Common myeloid progenitor, CD34-positive (primary cell): Measurements from ENCODE around the gene MXRA7.

ENCODE experiments used
- CTCF ChIA-PET: fragments of 350-600 bp; sonication (Branson Sonifier 250); formaldehyde crosslinking; loops from one replicate; lab custom pipeline; 2021; ENCODE audit warnings: antibody characterized with exemption; lab: Charles Lee
- POLR2A ChIA-PET: fragments of 350-600 bp; sonication (Branson Sonifier 250); formaldehyde crosslinking; loops from one replicate; lab custom pipeline; 2021; ENCODE audit warnings: antibody characterized with exemption; lab: Charles Lee
- DNase-seq, 3 donors: peaks; one replicate each; pipeline versions ENCODE4 v3.0.0 to v3.0.0-alpha.2; 2013
- H3K27ac ChIP-seq, 2 experiments: 1 replicate in 1 of 2; 2 replicates in 1 of 2; pipeline ENCODE4 v1.7.0; 2013; ENCODE audit warnings: inconsistent platforms in 2 of 2, low read length in 2 of 2, mild to moderate bottlenecking in 2 of 2, low read depth in 1 of 2, moderate library complexity in 1 of 2; ENCODE audit not compliant: severe bottlenecking in 2 of 2, insufficient read depth in 1 of 2, poor library complexity in 1 of 2
- H3K27me3 ChIP-seq, 5 experiments: replicated peaks in 2 of 5; 1 replicate in 3 of 5; 2 replicates in 2 of 5; pipeline versions ENCODE4 v1.6.1 to v1.7.0; 2013; ENCODE audit warnings: low read length in 4 of 5, mild to moderate bottlenecking in 2 of 5, moderate library complexity in 2 of 5, inconsistent platforms in 1 of 5; ENCODE audit not compliant: insufficient read depth in 5 of 5, control insufficient read depth in 4 of 5
- H3K36me3 ChIP-seq, 4 experiments: 1 replicate in 2 of 4; 2 replicates in 2 of 4; pipeline versions ENCODE4 v1.6.1 to v1.7.0; 2013; ENCODE audit warnings: low read length in 3 of 4, control low read depth in 1 of 4, mild to moderate bottlenecking in 1 of 4; ENCODE audit not compliant: control insufficient read depth in 4 of 4, insufficient read depth in 4 of 4
- H3K4me1 ChIP-seq, 4 experiments: 1 replicate in 3 of 4; 2 replicates in 1 of 4; pipeline versions ENCODE4 v1.6.1 to v1.7.1; 2013; ENCODE audit warnings: low read length in 3 of 4, mild to moderate bottlenecking in 3 of 4, control low read depth in 1 of 4, inconsistent platforms in 1 of 4, moderate library complexity in 1 of 4; ENCODE audit not compliant: control insufficient read depth in 4 of 4, insufficient read depth in 4 of 4; ENCODE audit errors: control extremely low read depth in 1 of 4
- H3K4me3 ChIP-seq, 7 experiments: 1 replicate in 4 of 7; 2 replicates in 3 of 7; pipeline versions ENCODE4 v1.5.1 to v1.7.0; 2013; ENCODE audit warnings: mild to moderate bottlenecking in 7 of 7, low read length in 6 of 7, moderate library complexity in 6 of 7, inconsistent platforms in 2 of 7, low read depth in 2 of 7, control low read depth in 1 of 7; ENCODE audit not compliant: insufficient read depth in 4 of 7, control insufficient read depth in 1 of 7; ENCODE audit errors: extremely low read depth in 1 of 7
- H3K9me3 ChIP-seq, 5 experiments: 1 replicate in 4 of 5; 2 replicates in 1 of 5; pipeline versions ENCODE4 v1.6.1 to v1.7.1; 2013; ENCODE audit warnings: low read length in 4 of 5, mild to moderate bottlenecking in 2 of 5, inconsistent platforms in 1 of 5, low read depth in 1 of 5, moderate library complexity in 1 of 5; ENCODE audit not compliant: control insufficient read depth in 4 of 5, insufficient read depth in 2 of 5; ENCODE audit errors: control extremely low read depth in 1 of 5
- WGBS: methylation state at CpG from one replicate; pipeline ENCODE4 v1.1.5; 2013; ENCODE audit not compliant: insufficient coverage; 5-methylcytosine and 5-hydroxymethylcytosine counted together

Gene MXRA7

DNA sequence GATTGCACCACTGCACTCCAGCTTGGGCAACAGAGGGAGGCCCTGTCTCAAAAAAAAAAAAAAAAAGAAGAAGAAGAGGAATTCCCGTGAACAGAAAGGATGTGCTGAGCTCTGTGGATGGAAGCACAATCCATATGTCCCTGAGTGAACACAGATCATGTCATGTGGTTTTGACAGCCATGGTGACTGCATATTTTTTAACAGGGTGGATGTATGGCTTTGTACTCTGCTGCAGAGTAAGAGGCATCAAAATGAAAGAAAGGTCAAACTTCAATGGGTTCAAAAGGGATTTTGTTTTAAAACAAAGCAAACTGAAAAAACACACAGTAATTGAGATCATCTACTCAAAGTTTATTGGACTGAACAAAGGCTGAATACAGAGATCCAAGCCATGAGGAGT lies 31.5 kb downstream of the MXRA7 start:
- H3K4me3 ChIP-seq, result no peak overlapping the region
- no peaks in the 10 kb centered on the region for H3K9me3 ChIP-seq
- no CpG with 5 or more reads among the region's 1 CpG for WGBS
- no peaks in the 10 kb centered on the region for H3K27me3 ChIP-seq
- no peak for DNase-seq
- no peaks in the 10 kb centered on the region for H3K36me3 ChIP-seq
- H3K27ac ChIP-seq, result no peak overlapping the region
- peaks cover 0 to 5% (median 1%) of the 10 kb centered on the region in 4 experiments for H3K4me1 ChIP-seq
- ChIA-PET CTCF (interaction anchor here (1.5 kb wide), 1 partner anchor 55 kb away, joined by 4 read pairs; no protein-coding TSS in a partner anchor), POLR2A (no interaction called here)

DNA sequence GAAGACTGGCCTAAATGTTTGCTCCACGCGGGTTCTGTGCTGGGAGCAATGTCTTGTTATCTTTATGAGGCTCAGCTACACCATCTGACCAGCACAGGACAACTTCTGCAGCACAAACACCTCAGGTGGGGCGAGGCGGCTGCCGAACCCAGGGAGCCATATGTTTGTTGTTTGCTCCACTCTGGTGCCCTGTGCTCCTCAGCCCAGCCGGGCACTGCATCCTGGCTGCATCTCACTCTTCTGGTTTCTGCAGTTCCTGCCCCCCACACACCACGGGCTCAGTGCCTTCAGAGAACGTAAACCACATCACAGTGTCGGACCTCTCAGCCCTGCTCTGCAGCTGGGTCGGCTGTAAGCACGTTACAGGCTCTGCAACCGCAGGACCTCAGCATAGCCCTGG lies 32.4 kb downstream of the MXRA7 start:
- no peaks in the 10 kb centered on the region for H3K36me3 ChIP-seq
- peaks cover 0 to 5% (median 1%) of the 10 kb centered on the region in 4 experiments for H3K4me1 ChIP-seq
- ChIA-PET CTCF (interaction anchor here (1.5 kb wide), 1 partner anchor 54 kb away, joined by 4 read pairs; no protein-coding TSS in a partner anchor), POLR2A (no interaction called here)
- no peak for DNase-seq
- WGBS, result 80% methylated on average over 10 of the region's 12 CpGs
- no peak overlapping the region for H3K27ac ChIP-seq
- no peak overlapping the region for H3K4me3 ChIP-seq
- H3K9me3 ChIP-seq, result no peaks in the 10 kb centered on the region
- no peaks in the 10 kb centered on the region for H3K27me3 ChIP-seq

DNA sequence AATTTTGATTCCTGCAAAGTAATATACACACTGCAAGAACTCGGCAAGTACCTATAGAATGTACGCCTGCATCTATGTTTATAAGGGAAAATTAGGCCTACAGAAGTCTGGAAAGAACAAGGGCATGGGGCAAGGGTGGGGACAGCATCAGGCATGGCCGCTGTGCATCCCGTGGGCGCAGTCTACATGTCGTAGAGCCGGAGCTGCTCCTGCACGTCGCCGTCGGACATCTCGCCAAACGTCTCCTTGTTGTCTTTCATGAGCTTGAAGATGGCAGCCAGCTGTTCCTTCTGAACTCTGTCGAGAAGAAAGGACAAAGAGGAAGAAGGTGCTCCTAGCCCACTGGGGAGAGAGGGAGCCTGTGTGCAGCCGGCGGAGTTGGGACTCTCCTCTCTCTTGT lies 33.4 kb downstream of the MXRA7 start:
- POLR2A ChIA-PET, result interaction anchor here (0.6 kb wide), 1 partner anchor 51 kb away, joined by 4 read pairs; no protein-coding TSS in a partner anchor

DNA sequence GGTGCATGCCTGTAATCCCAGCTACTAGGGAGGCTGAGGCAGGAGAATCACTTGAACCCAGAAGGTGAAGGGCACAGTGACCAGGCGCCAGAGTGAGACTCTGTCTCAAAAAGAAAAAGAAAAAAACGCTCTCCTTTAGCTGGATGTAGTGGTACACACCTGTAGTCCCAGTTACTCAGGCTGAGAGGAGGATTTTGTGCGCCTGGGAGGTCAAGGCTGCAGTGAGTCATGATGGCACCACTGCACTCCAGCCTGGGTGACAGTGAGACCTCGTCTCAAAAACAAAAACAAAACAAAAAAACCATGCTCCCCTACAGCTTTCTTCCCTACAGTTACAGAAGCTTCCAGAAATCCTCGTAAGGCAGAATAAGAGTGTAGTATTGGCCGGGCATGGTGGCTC lies 34.1 kb downstream of the MXRA7 start:
- peaks cover 5 to 16% (median 13%) of the 10 kb centered on the region in 4 experiments for H3K4me1 ChIP-seq
- H3K9me3 ChIP-seq, result no peaks in the 10 kb centered on the region
- ChIA-PET CTCF (no interaction called here), POLR2A (interaction anchor here (0.6 kb wide), 1 partner anchor 1082 kb away, joined by 3 read pairs; no protein-coding TSS in a partner anchor)
- no peak overlapping the region for H3K4me3 ChIP-seq
- no peak for DNase-seq
- H3K27me3 ChIP-seq, result no peaks in the 10 kb centered on the region
- no peaks in the 10 kb centered on the region for H3K36me3 ChIP-seq
- H3K27ac ChIP-seq, result no peak overlapping the region
- 100% methylated on average over 1 of the region's 6 CpGs for WGBS

More for the DNA sequence above, 33.4 kb downstream of the MXRA7 start:
- Histone ChIP-seq H3K27ac (no peak overlapping the region), H3K9me3 (no peaks in the 10 kb centered on the region), H3K36me3 (no peaks in the 10 kb centered on the region), H3K4me1 (peaks cover 2 to 14% (median 9%) of the 10 kb centered on the region in 4 experiments), H3K4me3 (no peak overlapping the region), H3K27me3 (no peaks in the 10 kb centered on the region)
- DNase-seq, result no peak
- 95% methylated on average over 10 of the region's 16 CpGs for WGBS
- CTCF ChIA-PET, result no interaction called here

DNA sequence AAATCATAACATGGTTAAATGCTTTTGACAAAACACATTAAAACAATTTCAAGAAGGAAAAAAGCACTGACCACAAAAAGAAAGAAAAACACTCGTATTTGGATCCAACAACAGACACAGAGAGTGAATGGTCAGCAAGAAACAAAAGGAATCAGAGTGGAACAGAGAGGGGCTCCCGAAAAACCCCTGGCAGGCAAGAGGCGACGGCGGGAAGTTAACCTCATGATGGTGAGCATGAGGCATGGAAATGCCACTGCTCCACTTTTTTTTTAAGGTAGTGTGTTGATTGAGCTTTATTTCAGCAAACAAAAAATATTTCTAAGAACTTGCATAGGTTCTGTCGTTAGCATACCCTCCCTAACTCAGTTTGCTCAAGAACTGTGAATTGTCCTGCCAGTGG lies 35.1 kb downstream of the MXRA7 start:
- H3K27me3 ChIP-seq, result no peaks in the 10 kb centered on the region
- ChIA-PET CTCF (no interaction called here), POLR2A (no interaction called here)
- 97% methylated on average over 6 of the region's 6 CpGs for WGBS
- no peaks in the 10 kb centered on the region for H3K36me3 ChIP-seq
- no peak overlapping the region for H3K4me3 ChIP-seq
- no peak for DNase-seq
- H3K4me1 ChIP-seq, result peaks cover 5 to 22% (median 21%) of the 10 kb centered on the region in 4 experiments
- no peak overlapping the region for H3K27ac ChIP-seq
- H3K9me3 ChIP-seq, result no peaks in the 10 kb centered on the region

DNA sequence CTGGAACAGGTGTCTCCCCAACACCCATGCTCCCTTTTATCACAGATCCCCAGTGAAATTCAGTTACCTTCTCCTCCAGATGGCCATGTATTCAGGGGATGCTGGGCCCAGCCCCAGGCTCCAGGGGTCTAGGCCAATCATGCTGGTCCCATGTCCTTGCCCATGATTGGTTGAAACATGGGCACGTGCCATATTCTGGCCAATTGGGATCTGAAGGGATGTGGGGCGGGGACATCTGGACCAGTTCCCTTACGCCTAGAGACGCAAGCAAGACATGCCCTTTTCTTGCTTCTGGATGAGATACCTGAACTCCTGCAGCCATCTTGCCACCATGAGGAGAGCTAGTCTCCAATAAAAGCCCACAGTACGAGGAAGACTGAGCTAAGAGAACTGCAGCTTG lies 36.2 kb downstream of the MXRA7 start:
- CTCF ChIA-PET, result no interaction called here
- peaks cover 5 to 23% (median 21%) of the 10 kb centered on the region in 4 experiments for H3K4me1 ChIP-seq
- no peak overlapping the region for H3K4me3 ChIP-seq
- no peak overlapping the region for H3K27ac ChIP-seq
- no peaks in the 10 kb centered on the region for H3K36me3 ChIP-seq
- POLR2A ChIA-PET, result no interaction called here
- DNase-seq, result no peak
- 98% methylated on average over 5 of the region's 5 CpGs for WGBS
- H3K9me3 ChIP-seq, result peaks cover 0 to 3% (median 0%) of the 10 kb centered on the region in 5 experiments
- H3K27me3 ChIP-seq, result no peaks in the 10 kb centered on the region

DNA sequence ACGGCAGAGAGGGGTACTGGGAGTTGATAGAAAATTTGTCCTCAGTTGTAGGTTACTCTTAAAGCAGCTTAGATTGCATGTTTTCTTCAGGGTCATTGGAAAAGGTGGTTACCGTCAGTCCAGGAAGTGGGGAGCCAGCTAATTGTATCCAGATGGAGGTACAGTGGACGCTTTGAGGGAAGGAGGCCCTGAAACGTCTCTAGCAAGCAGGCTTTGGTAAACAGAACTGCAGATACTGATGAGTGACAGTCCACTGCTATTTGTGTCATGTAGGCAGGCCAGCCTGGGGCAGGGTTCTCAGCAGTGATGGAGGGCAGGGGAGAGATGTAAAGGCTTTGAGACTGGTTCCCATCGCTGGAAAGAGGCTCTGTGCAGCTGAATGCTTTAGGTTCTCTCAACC lies 37.0 kb downstream of the MXRA7 start:
- WGBS, result 97% methylated on average over 5 of the region's 5 CpGs
- Histone ChIP-seq H3K9me3 (peaks cover 0 to 3% (median 0%) of the 10 kb centered on the region in 5 experiments), H3K4me1 (peaks cover 5 to 23% (median 21%) of the 10 kb centered on the region in 4 experiments), H3K4me3 (no peak overlapping the region), H3K27ac (no peak overlapping the region), H3K27me3 (no peaks in the 10 kb centered on the region), H3K36me3 (no peaks in the 10 kb centered on the region)
- POLR2A ChIA-PET, result no interaction called here
- DNase-seq, result no peak
- CTCF ChIA-PET, result no interaction called here
